GM19467 (cell line): ENCODE measurements around the gene MPO.

Experiments used
- ATAC-seq: cut with Tn5 transposase; IDR thresholded peaks from one replicate; pipeline ENCODE4 v1.9.1; 2021; ENCODE audit warnings: mild to moderate bottlenecking, moderate library complexity; ENCODE audit not compliant: unreplicated experiment

Gene MPO

GRCh38 chr17:58282442-58282841 lies 1.7 kb upstream of the MPO start:
- ATAC-seq = no peak

GRCh38 chr17:58281511-58282011 lies 826 bp upstream of the MPO start:
- no peak for ATAC-seq

DNA sequence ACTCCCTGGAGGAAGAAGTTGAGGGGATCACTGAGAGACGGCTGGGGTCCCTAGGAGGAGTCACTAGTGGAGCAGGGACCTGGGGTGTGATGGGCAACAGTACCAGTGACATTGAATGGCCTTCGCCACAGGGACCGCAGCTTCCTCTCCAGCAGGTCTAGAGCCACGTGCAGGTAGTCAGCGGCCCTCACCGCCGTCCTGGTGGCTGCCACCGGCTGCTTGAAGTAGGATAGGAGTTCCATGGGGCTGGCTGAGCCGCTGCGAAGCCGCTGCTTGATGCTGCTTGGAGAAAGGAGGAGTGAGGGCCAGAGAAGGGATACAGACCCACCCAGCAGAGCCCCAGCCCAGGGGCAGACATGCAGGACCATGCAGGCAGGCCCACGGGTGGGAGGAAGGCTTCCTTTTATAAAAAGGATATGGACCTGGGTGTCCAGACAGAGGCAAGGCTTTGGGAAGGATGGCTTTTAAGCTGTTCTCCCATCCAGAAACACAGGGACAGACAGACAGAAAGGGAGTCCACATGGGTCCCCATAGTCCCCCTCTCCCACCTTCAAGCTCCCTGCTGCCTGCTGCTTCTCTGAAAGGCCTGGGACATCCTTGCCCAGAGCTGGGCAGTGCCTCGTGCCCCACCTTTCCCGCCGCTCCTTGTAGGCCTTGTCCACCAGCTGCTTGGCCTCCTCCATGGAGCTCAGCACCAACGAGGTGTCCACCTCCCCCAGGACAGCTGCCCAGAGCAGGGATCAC lies 827 bp downstream of the MPO start:
- ATAC-seq = no peak

- ATAC-seq = no peak
These were observed 1.6 kb downstream of the MPO start for GRCh38 chr17:58279016-58279711.

DNA sequence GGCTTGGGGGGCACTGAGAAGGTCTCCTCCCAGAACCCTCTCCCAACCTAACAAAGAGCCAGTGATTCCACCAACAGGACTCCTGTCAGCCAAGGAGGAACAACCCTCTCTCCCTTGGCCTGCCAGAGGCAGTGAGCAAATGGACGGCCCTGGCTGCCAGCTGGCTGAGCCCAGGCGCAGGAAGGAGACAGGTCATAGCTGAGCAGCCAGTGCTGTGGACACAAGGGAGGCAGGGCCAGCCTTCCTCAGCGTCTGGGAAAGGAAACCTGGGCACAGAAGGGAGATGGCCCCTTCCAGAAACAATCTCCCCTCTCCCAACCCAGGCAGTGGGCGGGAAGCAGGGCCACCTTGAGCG lies 2.1 kb downstream of the MPO start:
- ATAC-seq = no peak

DNA sequence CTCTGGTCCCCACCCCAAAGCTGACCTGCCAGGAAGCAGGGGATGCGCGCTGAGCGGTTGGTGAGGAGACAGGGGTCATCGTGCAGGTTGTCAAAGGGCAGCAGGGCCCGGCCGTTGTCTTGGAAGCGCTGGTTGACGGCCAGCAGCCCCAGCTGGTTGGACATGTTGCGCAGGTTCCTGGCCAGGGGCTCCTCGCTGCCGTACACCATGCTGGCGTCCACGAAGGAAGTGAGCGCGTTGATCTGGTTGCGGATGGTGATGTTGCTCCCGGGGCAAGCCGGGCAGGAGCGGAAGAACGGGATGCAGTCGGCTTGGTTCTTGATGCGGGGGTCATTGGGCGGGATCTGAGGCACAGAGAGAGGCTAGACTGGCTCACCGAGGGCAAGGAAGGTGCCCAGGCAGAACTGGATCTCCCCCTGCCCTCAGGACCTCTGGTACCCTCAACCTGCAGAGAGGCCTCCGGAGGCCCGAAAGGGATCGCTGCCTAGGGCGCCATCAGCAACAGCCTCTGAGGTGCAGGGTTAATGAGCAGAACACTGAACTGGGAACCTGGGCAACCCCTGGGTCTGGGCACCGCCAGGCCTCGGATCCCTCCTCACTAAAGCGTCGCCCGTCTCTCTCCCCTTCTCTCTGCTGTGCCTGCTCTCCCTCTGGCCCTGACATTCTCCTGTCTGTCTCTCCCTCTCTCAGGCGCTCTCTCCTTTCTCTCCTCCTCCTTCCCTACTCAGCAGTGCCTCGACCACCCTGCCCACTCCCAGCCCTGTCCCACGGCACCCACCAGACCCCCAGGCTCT lies 2.7 kb downstream of the MPO start:
- no peak for ATAC-seq

- ATAC-seq = no peak
These were observed 3.5 kb downstream of the MPO start for GRCh38 chr17:58277107-58277801.

DNA sequence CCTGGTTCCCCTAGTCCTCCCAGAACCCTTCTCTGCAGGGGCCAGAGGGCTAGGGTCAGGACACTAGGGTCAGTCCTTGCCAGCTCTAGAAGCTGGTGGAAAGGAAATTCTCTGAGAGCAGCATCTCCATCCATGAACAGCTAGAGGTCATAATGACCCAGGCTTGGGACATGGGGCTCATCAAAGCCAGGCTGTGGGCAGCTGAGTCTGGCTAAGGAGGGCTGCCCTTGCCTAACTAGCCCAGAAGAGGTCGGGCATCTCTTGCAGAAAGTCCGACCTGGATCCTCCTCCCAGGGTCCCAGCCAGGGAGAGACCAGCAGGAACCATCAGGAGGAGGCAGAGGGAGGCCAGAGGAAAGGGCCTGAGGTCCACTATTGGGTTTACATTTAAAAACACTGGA lies 4.3 kb downstream of the MPO start:
- ATAC-seq = no peak

DNA sequence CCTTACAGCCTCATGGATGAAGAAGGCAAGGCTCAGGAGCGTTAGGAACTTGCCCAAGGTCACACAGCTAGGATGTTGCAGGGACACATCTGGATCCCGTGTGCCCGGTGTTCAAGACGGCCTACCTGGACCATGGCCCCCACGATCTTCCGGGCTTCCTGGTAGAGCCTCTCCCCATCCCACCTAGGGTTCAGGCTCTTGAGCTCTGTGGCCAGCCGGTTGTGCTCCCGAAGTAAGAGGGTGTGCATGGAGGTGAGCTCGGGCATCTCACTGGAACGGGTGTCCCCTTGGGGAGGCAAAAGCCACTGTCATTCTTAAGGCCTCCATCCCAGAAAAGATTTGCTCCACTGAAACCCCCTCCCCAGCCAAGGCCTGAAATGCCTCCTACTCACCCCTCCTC lies 5.3 kb downstream of the MPO start:
- no peak for ATAC-seq

GRCh38 chr17:58273453-58274104 lies 7.2 kb downstream of the MPO start:
- ATAC-seq = no peak

GRCh38 chr17:58272367-58273280 lies 8.1 kb downstream of the MPO start:
- ATAC-seq = no peak

DNA sequence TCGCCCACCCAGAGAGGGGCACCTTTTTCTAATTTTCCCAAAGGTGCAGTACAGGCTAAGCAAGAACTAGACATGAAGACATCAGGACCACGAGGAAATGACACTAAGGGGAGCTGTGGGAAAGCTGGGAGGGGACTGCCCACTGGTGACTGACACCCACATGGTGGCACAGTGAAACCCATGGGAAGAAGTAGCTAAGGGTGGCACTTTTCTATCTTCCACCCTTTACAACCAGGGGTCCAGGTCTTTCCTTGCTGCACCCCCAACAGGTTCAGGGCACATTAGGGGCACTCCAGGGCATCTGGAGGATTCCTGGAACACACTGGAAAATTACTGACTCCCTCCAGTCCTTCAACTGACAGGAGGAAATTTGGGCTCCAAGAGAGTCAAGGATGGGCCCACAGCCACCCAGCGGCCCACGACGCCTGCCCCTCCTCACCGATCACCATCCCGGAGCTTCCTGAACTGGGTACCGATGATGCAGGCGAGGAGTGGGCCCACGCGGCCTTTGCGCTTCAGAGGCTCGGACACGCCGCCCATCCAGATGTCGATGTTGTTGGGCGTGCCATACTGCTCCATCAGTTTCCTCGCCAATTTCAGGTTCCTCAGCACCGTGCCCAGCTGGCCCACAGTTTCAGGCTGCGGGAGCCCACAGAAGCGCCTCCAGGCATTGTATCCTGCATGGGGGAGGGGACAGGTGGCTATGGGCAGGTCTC lies 9.4 kb downstream of the MPO start:
- no peak for ATAC-seq

- ATAC-seq = no peak
These were observed 10.1 kb downstream of the MPO start for GRCh38 chr17:58270476-58271215.

DNA sequence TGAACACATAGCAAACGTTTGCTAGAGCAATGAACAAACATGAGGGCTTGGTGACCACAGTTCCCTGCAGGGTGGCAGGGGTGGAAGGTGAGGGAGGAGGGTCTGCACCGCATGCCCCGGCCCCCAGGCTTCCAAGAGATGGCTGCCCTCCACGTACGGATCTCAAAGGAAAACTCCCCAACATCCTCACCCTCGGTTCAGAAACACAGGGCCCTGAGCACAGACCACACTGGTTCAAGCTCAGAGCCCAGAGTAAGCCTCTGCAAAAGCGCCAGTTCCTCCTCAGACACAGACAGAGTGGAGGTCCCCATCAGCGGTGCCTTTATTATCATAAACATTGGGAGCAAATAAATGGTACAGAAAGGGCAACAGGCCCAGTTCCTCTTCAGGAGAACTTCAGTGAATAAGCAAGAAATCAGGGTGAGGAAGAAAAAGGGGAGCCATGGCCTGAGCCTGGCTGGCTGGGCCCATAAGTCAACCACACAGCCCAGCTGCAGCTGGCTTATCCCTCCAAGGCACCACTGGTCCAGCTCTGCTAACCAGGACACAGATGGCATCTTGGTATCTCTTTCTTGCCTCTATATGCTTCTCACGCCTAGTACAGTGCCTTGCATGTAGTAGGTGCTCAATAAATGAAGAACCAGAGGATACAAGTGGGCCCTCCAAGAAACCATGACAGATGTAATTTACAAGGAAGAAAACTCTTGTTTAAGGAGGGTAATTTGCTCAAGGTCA lies 11.0 kb downstream of the MPO start:
- ATAC-seq = no peak

DNA sequence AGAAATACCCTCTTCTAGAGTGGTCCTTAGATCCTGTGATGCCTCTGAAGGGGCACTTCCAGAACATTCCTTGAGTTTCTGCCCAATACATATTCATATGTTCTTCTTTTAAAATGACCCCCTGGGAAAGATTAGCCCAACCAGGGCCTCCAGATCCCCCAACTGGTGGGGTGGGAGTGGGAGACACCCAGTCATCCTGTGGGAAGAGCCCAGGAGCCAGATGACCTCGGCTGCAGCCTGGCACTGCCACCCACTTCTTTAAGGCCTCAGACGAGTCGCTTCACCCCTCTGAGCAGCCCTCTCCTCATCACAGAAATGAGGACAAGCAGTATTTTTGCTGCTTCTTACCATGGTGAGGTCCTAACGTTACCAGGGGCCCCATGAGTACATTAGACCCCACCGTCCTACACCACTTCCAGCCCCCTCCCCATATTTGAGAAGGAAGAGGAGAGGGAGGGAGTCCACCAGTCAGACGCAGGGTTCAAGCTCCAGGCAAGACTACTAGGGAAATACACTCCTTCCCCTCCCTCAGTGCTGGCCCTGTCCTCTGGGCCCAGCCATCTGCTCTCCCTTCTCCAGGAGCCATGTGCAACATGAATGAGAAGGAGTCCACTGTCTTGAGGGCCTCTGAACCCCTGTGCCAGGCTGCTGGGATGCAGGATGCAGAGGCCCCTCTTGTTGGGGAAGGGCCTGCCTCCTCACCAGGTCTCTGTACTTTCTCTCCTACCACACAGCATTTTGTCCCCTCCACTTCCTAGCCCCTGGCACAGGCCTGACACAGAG lies 11.8 kb downstream of the MPO start:
- no peak for ATAC-seq

- no peak for ATAC-seq
These were observed 12.4 kb downstream of the MPO start for GRCh38 chr17:58268326-58268725.
